Measurements from ENCODE around the gene TENM4. TPM values are rescaled to one million over a fixed set of nuclear protein-coding genes. Genes with fewer than 3 reads are reported as not detected.

The TENM4 gene
- total and polyA plus RNA-seq, 2 of the 8 experiments (the other 6 are each of a cell fraction or from before 2014, with no cell fraction given), result 3.5 to 7.2 TPM

- TF ChIP-seq CHD7 (IDR thresholded peaks at IDR 0.05; ENCODE audit: insufficient replicate concordance, low read length) (no peak), ATF3 (IDR thresholded peaks at IDR 0.05; ENCODE audit: insufficient read depth, low read depth, low read length) (no peak), ASH2L (IDR thresholded peaks at IDR 0.05; ENCODE audit: low read length) (no peak), CEBPB (IDR thresholded peaks at IDR 0.05; ENCODE audit: low read depth, low read length) (no peak), NANOG (IDR thresholded peaks at IDR 0.05; ENCODE audit: insufficient read depth, low read depth, low read length, poor library complexity, severe bottlenecking) (no peak), TAF7 (optimal IDR thresholded peaks at IDR 0.05; ENCODE audit: borderline replicate concordance, low read depth, low read length) (no peak), ZNF274 (IDR thresholded peaks at IDR 0.05; ENCODE audit: borderline replicate concordance, extremely low read depth, low read length) (no peak), TEAD4 (IDR thresholded peaks at IDR 0.05; ENCODE audit: low read depth, low read length) (no peak), ATF2 (IDR thresholded peaks at IDR 0.05; ENCODE audit: low read length) (no peak)
These were observed 609.3 kb downstream of the TENM4 start (continued) for GRCh38 chr11:78831571-78831970.
